HepG2 (cell line): ENCODE data around the gene PLEKHA8. TPM values are rescaled to one million over a fixed set of nuclear protein-coding genes. Genes with fewer than 3 reads are reported as not detected.

Experiments
- ATAC-seq: fragments of 200-7000 bp; cut with Tn5 transposase; 3 replicates; pipeline ENCODE4 v1.9.1; 2020; ENCODE audit warnings: mild to moderate bottlenecking, moderate library complexity
- BruUV-seq: library from RNA; stranded (reverse); fragments of 400-500 nt; replicated peaks from 2 replicates; lab custom pipeline; 2021; lab: Mats Ljungman, UMichigan
- CTCF ChIA-PET: fragments of 300-600 bp; formaldehyde crosslinking; extraction: SDS; loops from one replicate; lab custom pipeline; 2021; ENCODE audit warnings: low total read pairs, inconsistent platforms, low intra/inter-chr PET ratio; lab: Yijun Ruan, JAX
- POLR2A ChIA-PET: fragments of 350-600 bp; sonication (Branson Sonifier 250); formaldehyde crosslinking; loops from one replicate; lab custom pipeline; 2020; ENCODE audit warnings: antibody characterized with exemption, inconsistent platforms; lab: Yijun Ruan, JAX
- DNase-seq: peaks from one replicate; pipeline ENCODE4 v3.0.0-alpha.2; 2015; ENCODE audit warnings: low spot score
- FAIRE-seq: peaks from 3 replicates; lab custom pipeline; 2011; peaks lifted over from hg19 to GRCh38; lab: Jason Lieb, UNC
- H2AFZ ChIP-seq: one replicate; pipeline ENCODE4 v1.6.1; 2011; ENCODE audit warnings: low read length, inconsistent platforms
- H3K27ac ChIP-seq: fragments of 300-600 bp; 3 replicates; pipeline ENCODE4 v1.8.0; 2011; ENCODE audit warnings: mixed run types, mild to moderate bottlenecking, mixed read lengths, low read length, inconsistent platforms; ENCODE audit not compliant: insufficient read depth; ENCODE audit errors: extremely low read length
- H3K27me3 ChIP-seq, 2 experiments: fragments of 200-600 bp in 1 of 2; 2 replicates in 1 of 2; 3 replicates in 1 of 2; pipeline versions ENCODE4 v1.6.0 to v1.8.0; 2011; ENCODE audit warnings: low read length in 2 of 2, mild to moderate bottlenecking in 2 of 2, moderate library complexity in 2 of 2, inconsistent platforms in 1 of 2; ENCODE audit not compliant: insufficient read depth in 2 of 2, control insufficient read depth in 1 of 2
- H3K36me3 ChIP-seq, 2 experiments: fragments of 200-600 bp in 1 of 2; replicated peaks in 1 of 2; 2 replicates in 1 of 2; 3 replicates in 1 of 2; pipeline versions ENCODE4 v1.5.1 to v1.8.0; 2011; ENCODE audit warnings: low read length in 2 of 2, inconsistent platforms in 1 of 2; ENCODE audit not compliant: insufficient read depth in 2 of 2, control insufficient read depth in 1 of 2
- H3K4me1 ChIP-seq: 2 replicates; pipeline ENCODE4 v1.5.1; 2012; ENCODE audit warnings: low read length, inconsistent platforms; ENCODE audit not compliant: insufficient read depth
- H3K4me2 ChIP-seq: 2 replicates; pipeline ENCODE4 v1.6.0; 2011; ENCODE audit warnings: low read depth, low read length, inconsistent platforms
- H3K4me3 ChIP-seq, 3 experiments: fragments of 200-600 bp in 1 of 3; sonication (generic), shearing (Covaris generic) in 1 of 3; replicated peaks in 1 of 3; 2 replicates each; pipeline ENCODE4 v1.5.1; 2011 to 2016; ENCODE audit warnings: low read length in 3 of 3, inconsistent platforms in 2 of 3, low read depth in 2 of 3, mild to moderate bottlenecking in 2 of 3, control low read depth in 1 of 3, mixed read lengths in 1 of 3; ENCODE audit not compliant: insufficient read depth in 1 of 3
- H3K79me2 ChIP-seq: one replicate; pipeline ENCODE4 v1.6.1; 2011; ENCODE audit warnings: low read length, inconsistent platforms; ENCODE audit not compliant: insufficient read depth
- H3K9ac ChIP-seq: 2 replicates; pipeline ENCODE4 v1.6.0; 2011; ENCODE audit warnings: mild to moderate bottlenecking, low read depth, low read length, inconsistent platforms; ENCODE audit not compliant: insufficient read depth
- H3K9me3 ChIP-seq: 2 replicates; pipeline ENCODE4 v1.5.1; 2012; ENCODE audit warnings: mild to moderate bottlenecking, low read length
- H4K20me1 ChIP-seq: 2 replicates; pipeline ENCODE4 v1.6.0; 2011; ENCODE audit warnings: inconsistent platforms, mild to moderate bottlenecking, low read length, moderate library complexity; ENCODE audit not compliant: insufficient read depth
- BRD4 ChIP-seq: sonication (generic); formaldehyde crosslinking; IDR thresholded peaks from 2 replicates; pipeline ENCODE4 v1.4.0; 2020; ENCODE audit warnings: missing genetic modification reagents
- CERS6 ChIP-seq: sonication (generic); formaldehyde crosslinking; IDR thresholded peaks from 2 replicates; pipeline ENCODE4 v1.5.0; 2020; ENCODE audit warnings: missing genetic modification reagents
- FOXM1 ChIP-seq: sonication (generic); formaldehyde crosslinking; IDR thresholded peaks from 2 replicates; pipeline ENCODE4 v1.5.0; 2020; ENCODE audit warnings: missing genetic modification reagents
- HDAC6 ChIP-seq: fragments of 200-600 bp; sonication (generic); IDR thresholded peaks from 2 replicates; pipeline ENCODE4 v1.7.0; 2017; ENCODE audit warnings: mild to moderate bottlenecking, antibody characterized with exemption, low read length, low read depth
- NBN ChIP-seq: fragments of 450-650 bp; conservative IDR thresholded peaks from 2 replicates; pipeline ENCODE4 v1.6.1; 2017
- NRL ChIP-seq: sonication (generic); formaldehyde crosslinking; IDR thresholded peaks from 2 replicates; pipeline ENCODE4 v1.5.0; 2020; ENCODE audit warnings: missing genetic modification reagents, mild to moderate bottlenecking, moderate library complexity, borderline replicate concordance
- POLR2A ChIP-seq, 2 experiments: IDR thresholded peaks; 2 replicates each; pipeline ENCODE4 v1.6.1; 2011; ENCODE audit warnings: low read depth in 2 of 2, low read length in 2 of 2, mild to moderate bottlenecking in 1 of 2, moderate library complexity in 1 of 2; ENCODE audit not compliant: insufficient read depth in 1 of 2
- RARA ChIP-seq: IDR thresholded peaks from 2 replicates; pipeline ENCODE4 v1.6.1; 2016; ENCODE audit warnings: missing genetic modification reagents, missing compliant biosample characterization
- SNAPC2 ChIP-seq: sonication (generic); formaldehyde crosslinking; IDR thresholded peaks from 2 replicates; pipeline ENCODE4 v1.8.1; 2022; ENCODE audit warnings: mild to moderate bottlenecking, missing genetic modification reagents
- SOX5 ChIP-seq: IDR thresholded peaks from 2 replicates; pipeline ENCODE4 v1.6.1; 2016; ENCODE audit warnings: borderline replicate concordance
- ZBTB25 ChIP-seq: IDR thresholded peaks from 2 replicates; pipeline ENCODE4 v1.6.1; 2018; ENCODE audit warnings: missing genetic modification reagents
- ZBTB7A ChIP-seq: sonication (generic); formaldehyde crosslinking; IDR thresholded peaks from 2 replicates; pipeline ENCODE4 v1.8.0; 2022; ENCODE audit warnings: mild to moderate bottlenecking, missing genetic modification reagents
- ZFP1 ChIP-seq: IDR thresholded peaks from 2 replicates; pipeline ENCODE4 v1.6.1; 2016
- ZNF101 ChIP-seq: sonication (generic); formaldehyde crosslinking; IDR thresholded peaks from 2 replicates; pipeline ENCODE4 v1.4.0; 2020; ENCODE audit warnings: mild to moderate bottlenecking, low read depth, missing genetic modification reagents, borderline replicate concordance
- ZNF260 ChIP-seq: sonication (generic); formaldehyde crosslinking; IDR thresholded peaks from 2 replicates; pipeline ENCODE4 v1.4.0; 2020; ENCODE audit warnings: missing genetic modification reagents, low read depth, mild to moderate bottlenecking, borderline replicate concordance
- ZNF329 ChIP-seq: sonication (generic); formaldehyde crosslinking; IDR thresholded peaks from 2 replicates; pipeline ENCODE4 v1.9.0; 2021; ENCODE audit warnings: low read depth, mild to moderate bottlenecking, missing genetic modification reagents
- ZNF33B ChIP-seq: sonication (generic); formaldehyde crosslinking; IDR thresholded peaks from 2 replicates; pipeline ENCODE4 v1.5.1; 2020; ENCODE audit warnings: mild to moderate bottlenecking, missing genetic modification reagents
- ZNF567 ChIP-seq: sonication (generic); formaldehyde crosslinking; IDR thresholded peaks from 2 replicates; pipeline ENCODE4 v1.8.1; 2023; ENCODE audit warnings: mild to moderate bottlenecking, missing genetic modification reagents, borderline replicate concordance
- ZNF597 ChIP-seq: sonication (generic); formaldehyde crosslinking; IDR thresholded peaks from 2 replicates; pipeline ENCODE4 v1.5.0; 2020; ENCODE audit warnings: missing genetic modification reagents
- ZNF614 ChIP-seq: IDR thresholded peaks from 2 replicates; pipeline ENCODE4 v1.6.1; 2018; ENCODE audit warnings: missing biosample characterization, missing genetic modification reagents, inconsistent platforms, borderline replicate concordance
- ZNF800 ChIP-seq: sonication (generic); formaldehyde crosslinking; IDR thresholded peaks from 2 replicates; pipeline ENCODE4 v1.4.0; 2020; ENCODE audit warnings: missing genetic modification reagents
- WGBS: methylation state at CpG from one replicate; pipeline ENCODE4 v1.1.6; 2017; ENCODE audit warnings: low lambda C conversion rate; 5-methylcytosine and 5-hydroxymethylcytosine counted together
- in situ Hi-C: cut with HindIII; loops from 2 replicates; pipeline ENCODE4 v1.10.0; 2017; ENCODE audit warnings: low pct_unique_long_range_greater_than_20kb; ENCODE audit not compliant: extremely low pct_ligation_motif_present
- intact Hi-C: fragments of 100-400 bp; cut with micrococcal nuclease; formaldehyde crosslinking; loops from one replicate; pipeline ENCODE4 v1.10.0; 2022; ENCODE audit not compliant: unreplicated experiment
- polyA plus RNA-seq, 8 experiments: library from polyadenylated mRNA; depleted of rRNA in 3 of 8; stranded (reverse) in 7 of 8; unstranded in 1 of 8; fragments of >200 nt; fragmentation: Illumina TruSeq in 4 of 8; extraction: Trizol in 4 of 8; gene quantifications; 2 replicates each; pipeline versions ENCODE4 v1.2.1 to v1.2.3, GENCODE V29; 2011 to 2016; ENCODE audit warnings: low read depth in 4 of 8, missing spikeins in 1 of 8, mixed read lengths in 1 of 8; ENCODE audit not compliant: insufficient read depth in 1 of 8
- total RNA-seq, 5 experiments: library from RNA; depleted of rRNA; stranded (reverse); fragments of >200 nt; fragmentation: Illumina TruSeq; extraction: Trizol; gene quantifications; 2 replicates each; pipeline ENCODE4 v1.2.3, GENCODE V29; 2016; ENCODE audit warnings: low read depth in 1 of 5

Gene PLEKHA8
- total and polyA plus RNA-seq, 2 of the 13 experiments (the other 11 are each of a cell fraction or from before 2014, with no cell fraction given) = 12.5 to 26.4 TPM

GRCh38 chr7:30135301-30136116 lies 107.3 kb downstream of the PLEKHA8 start:
- intact Hi-C loops = no loop called here
- Histone ChIP-seq H3K4me2 (peak overlapping the region; percentile 84), H3K36me3 (no peaks in the 10 kb centered on the region), H4K20me1 (no peaks in the 10 kb centered on the region), H3K9me3 (no peaks in the 10 kb centered on the region), H3K27ac (peak overlapping the region; percentile 43), H3K9ac (peak overlapping the region; percentile 71), H2AFZ (no peak overlapping the region), H3K27me3 (no peaks in the 10 kb centered on the region; a peak in 1 of 5 replicates), H3K4me3 (peak overlapping the region; percentile 80 to 94 (median 90)), H3K79me2 (no peaks in the 10 kb centered on the region), H3K4me1 (peaks cover 14% of the 10 kb centered on the region)
- no TSS peak for BruUV-seq
- WGBS = 2% methylated on average over 24 of the region's 93 CpGs
- FAIRE-seq (peak; percentile 28), DNase-seq (peak; percentile 30), ATAC-seq (peak; percentile 71)
- CTCF ChIA-PET = no interaction called here
- POLR2A ChIA-PET = no interaction called here
- in situ Hi-C loops = no loop called here
- TF ChIP-seq NRL (CRISPR knock-in tag) = peak; percentile 79; the same call in 1 of the 2 replicates
- TF ChIP-seq POLR2A (IDR thresholded peaks at IDR 0.05; ENCODE audit: insufficient read depth in 1 of 2, low read depth in 2 of 2, low read length in 2 of 2) = no peak
- TF ChIP-seq ZFP1 = no peak
- TF ChIP-seq RARA = 0 out of 2 replicates have a peak, but pooled peaks have one; percentile 10
- TF ChIP-seq SNAPC2 (CRISPR knock-in tag) = no peak
- 0 out of 2 replicates have a peak, but pooled peaks have one; percentile 45 for TF ChIP-seq ZNF33B (CRISPR knock-in tag)
- no peak for TF ChIP-seq HDAC6
- no peak for TF ChIP-seq SOX5 (CRISPR knock-in tag)
- no peak for TF ChIP-seq ZNF567 (CRISPR knock-in tag)
- no peak for TF ChIP-seq NBN
- no peak for TF ChIP-seq ZNF260
- no peak for TF ChIP-seq ZNF329 (CRISPR knock-in tag)
- TF ChIP-seq ZBTB7A (CRISPR knock-in tag) = no peak
- no peak for TF ChIP-seq ZNF101 (CRISPR knock-in tag)
- TF ChIP-seq ZNF800 (CRISPR knock-in tag) = peak; percentile 26
- no peak for TF ChIP-seq ZBTB25 (CRISPR knock-in tag)
- no peak for TF ChIP-seq BRD4 (CRISPR knock-in tag)
- TF ChIP-seq CERS6 (CRISPR knock-in tag) = no peak
- TF ChIP-seq ZNF614 (CRISPR knock-in tag) = no peak
- no peak for TF ChIP-seq ZNF597 (CRISPR knock-in tag)
- TF ChIP-seq FOXM1 (CRISPR knock-in tag) = no peak
